Fibroblast of mammary gland (primary cell): Measurements from ENCODE around the gene ZNF366.

ENCODE experiments used
- DNase-seq: peaks from one replicate; pipeline ENCODE4 v3.0.0-alpha.2; 2010; ENCODE audit warnings: low read depth
- H3K4me3 ChIP-seq: 2 replicates; pipeline ENCODE4 v1.5.1; 2011; ENCODE audit warnings: low read depth, mild to moderate bottlenecking, low read length, moderate library complexity; ENCODE audit not compliant: control insufficient read depth
- TF ChIP-seq, protein P1 (sequence below): conservative IDR thresholded peaks from 2 replicates; pipeline ENCODE4 v1.5.1; 2011; ENCODE audit warnings: low read depth, low read length, inconsistent platforms; ENCODE audit not compliant: control insufficient read depth, insufficient read depth

ZNF366 gene

DNA sequence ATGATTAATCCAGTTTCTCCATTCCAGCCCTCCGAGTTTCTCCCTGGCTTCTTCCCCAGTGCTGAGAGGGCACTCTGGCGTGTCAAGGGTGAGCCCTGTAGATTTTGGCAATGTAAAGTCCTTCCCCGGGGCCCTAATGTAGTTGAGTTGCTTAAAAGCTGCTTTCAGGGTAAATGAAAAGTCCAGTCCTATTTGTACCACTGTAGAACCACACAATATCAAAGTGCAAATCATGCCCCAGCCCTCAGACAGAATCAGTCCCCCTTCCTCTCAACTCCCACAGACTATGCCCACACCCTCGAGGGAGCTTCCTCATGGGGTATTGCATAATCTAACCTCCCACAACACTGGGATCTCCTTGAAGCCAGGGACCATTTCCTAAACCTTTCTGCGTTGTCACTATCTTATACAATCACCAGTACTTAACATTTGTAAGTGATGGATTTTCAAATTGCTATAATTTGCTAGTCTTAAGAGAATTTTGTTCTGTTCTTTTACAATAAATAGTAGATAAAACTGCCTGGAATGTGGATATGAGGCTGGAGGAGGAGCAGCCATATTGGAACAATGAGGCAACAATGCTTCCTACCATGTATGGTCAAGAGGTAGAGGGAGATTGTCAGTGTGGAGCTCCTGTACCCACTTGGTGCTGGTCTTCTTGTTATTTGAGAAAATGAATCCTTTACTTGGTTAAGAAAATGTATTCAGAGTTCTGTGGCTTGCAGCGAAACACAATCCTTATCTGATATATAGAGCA lies 34.4 kb downstream of the ZNF366 start:
- H3K4me3 ChIP-seq: no peak overlapping the region
- TF ChIP-seq, protein P1, sequence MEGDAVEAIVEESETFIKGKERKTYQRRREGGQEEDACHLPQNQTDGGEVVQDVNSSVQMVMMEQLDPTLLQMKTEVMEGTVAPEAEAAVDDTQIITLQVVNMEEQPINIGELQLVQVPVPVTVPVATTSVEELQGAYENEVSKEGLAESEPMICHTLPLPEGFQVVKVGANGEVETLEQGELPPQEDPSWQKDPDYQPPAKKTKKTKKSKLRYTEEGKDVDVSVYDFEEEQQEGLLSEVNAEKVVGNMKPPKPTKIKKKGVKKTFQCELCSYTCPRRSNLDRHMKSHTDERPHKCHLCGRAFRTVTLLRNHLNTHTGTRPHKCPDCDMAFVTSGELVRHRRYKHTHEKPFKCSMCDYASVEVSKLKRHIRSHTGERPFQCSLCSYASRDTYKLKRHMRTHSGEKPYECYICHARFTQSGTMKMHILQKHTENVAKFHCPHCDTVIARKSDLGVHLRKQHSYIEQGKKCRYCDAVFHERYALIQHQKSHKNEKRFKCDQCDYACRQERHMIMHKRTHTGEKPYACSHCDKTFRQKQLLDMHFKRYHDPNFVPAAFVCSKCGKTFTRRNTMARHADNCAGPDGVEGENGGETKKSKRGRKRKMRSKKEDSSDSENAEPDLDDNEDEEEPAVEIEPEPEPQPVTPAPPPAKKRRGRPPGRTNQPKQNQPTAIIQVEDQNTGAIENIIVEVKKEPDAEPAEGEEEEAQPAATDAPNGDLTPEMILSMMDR: no peak
- DNase-seq: no peak

DNA sequence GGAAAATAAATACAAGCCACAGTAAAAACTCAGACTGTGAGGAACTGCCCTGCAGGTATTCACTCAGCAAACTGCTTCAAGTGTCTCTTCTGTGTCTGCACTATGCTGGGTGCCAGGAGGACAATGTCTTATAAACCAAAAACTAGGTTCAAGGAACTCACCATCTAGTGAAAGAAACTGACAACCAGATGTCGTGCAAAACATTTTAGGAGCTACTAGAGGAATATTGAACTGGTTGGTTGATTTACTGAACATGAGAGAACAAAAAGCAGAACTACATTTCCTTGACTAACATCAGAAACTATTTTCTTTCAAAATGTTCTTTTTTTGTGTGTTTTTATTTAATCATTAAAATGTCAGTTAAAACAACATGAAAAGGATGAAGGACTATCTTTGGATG lies 35.2 kb downstream of the ZNF366 start:
- DNase-seq: no peak
- TF ChIP-seq, protein P1: no peak
- no peak overlapping the region for H3K4me3 ChIP-seq

DNA sequence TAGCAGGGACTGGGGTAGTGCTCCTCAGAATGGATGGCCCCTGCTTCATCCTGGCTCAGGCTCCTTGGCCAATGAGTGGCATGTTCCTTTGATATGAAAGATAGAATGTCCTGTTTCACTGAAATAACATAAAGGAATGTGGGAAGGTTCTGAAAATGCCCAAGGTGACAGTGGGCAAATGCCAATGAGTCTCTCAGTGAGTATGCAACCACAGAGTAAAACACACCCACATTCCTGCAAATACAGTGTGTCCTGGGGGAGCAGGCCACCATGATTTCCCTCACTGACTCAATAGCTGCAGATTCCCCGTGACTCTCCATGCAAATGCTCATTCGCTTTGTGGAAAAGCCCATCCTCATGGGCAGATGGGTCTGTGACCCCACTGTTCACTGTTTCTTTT lies 36.4 kb downstream of the ZNF366 start:
- TF ChIP-seq, protein P1: no peak
- DNase-seq: no peak
- no peak overlapping the region for H3K4me3 ChIP-seq

DNA sequence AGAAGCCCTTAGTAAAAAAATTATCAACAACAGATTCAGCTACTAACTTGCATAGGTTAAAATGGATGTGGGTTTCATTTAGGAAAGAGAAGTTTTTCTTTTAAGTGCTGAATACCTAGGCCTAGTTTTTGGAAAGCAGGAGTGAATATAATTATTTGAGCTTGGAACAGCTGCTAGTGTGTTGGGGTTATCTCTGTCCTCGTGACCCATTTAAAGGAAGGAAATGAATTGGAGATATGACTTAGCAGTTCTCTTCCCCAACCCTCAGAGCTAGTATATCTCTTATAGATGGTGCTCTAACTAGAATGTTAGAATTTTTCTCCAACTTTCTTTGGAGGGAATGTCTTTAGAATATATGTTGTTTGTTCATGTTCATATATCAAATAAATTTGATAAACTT lies 38.6 kb downstream of the ZNF366 start:
- TF ChIP-seq, protein P1: no peak
- DNase-seq: no peak
- H3K4me3 ChIP-seq: no peak overlapping the region

DNA sequence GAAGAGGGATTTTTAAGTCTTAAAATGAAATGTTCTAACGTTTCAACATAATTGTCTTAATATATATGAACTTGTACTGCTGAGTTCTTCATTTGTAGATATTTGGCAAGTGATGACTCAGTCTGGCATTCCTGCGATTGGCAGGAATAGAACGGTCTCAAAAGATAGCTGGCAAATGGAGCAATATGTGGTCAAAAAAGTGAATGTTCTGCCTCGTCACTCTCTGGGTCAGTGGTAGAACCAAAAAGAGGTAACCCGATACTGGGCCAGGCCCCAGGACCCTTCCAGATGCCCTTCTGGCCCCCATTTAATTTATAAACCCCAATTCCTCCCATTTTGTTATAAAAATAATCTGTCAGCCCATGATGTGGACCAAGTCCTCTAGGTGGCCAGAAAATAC lies 39.2 kb downstream of the ZNF366 start:
- TF ChIP-seq, protein P1: no peak
- peak; percentile 84 for DNase-seq
- H3K4me3 ChIP-seq: no peak overlapping the region

DNA sequence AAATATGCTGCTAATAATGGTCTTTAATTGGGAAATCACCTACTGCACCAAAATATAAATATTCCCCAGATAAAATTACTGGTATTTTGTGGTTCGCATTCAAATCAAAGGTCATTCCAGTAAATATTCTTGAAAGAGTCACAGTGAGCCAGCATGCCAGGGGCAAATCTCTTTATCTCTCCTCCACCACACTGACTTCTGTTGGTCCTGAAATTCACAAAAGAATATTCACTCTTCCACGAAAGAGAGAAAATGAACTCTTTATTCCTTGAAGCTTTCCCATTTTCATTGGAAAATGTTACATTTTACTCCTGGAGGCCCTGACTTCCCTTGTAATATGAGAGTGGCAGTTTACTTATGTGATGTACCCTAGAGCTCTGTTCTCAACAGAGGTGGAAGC lies 39.7 kb downstream of the ZNF366 start:
- TF ChIP-seq, protein P1: no peak
- H3K4me3 ChIP-seq: no peak overlapping the region
- no peak for DNase-seq
